ENCODE results near the gene TINAG.
"Not testable (repeated sequence)": the region's sequence is repeated elsewhere in the genome, so short reads cannot be mapped to it uniquely, and the experiment has no call there.

The TINAG gene

GRCh38 chr6:54310377-54311152 is 2.3 kb downstream of the TINAG start:
- no peak for FAIRE-seq
- DNase-seq (ENCODE audit: insufficient read length), result no peak
- no peak for TF ChIP-seq POLR2A (IDR thresholded peaks at IDR 0.05; ENCODE audit: low read depth, low read length)
- no peak for TF ChIP-seq TAF1 (IDR thresholded peaks at IDR 0.05; ENCODE audit: borderline replicate concordance, low read depth, low read length)
- no peak for TF ChIP-seq POLR2AphosphoS5 (IDR thresholded peaks at IDR 0.05; ENCODE audit: low read depth, low read length)

- TF ChIP-seq POLR2AphosphoS5 (IDR thresholded peaks at IDR 0.05; ENCODE audit: low read depth, low read length), result no peak
- TF ChIP-seq POLR2A (IDR thresholded peaks at IDR 0.05; ENCODE audit: low read depth, low read length), result no peak
- TF ChIP-seq TAF1 (IDR thresholded peaks at IDR 0.05; ENCODE audit: borderline replicate concordance, low read depth, low read length), result no peak
- DNase-seq (ENCODE audit: insufficient read length) (no peak), FAIRE-seq (no peak)
These were observed 7.4 kb downstream of the TINAG start for GRCh38 chr6:54315656-54316055.

GRCh38 chr6:54320871-54321270 is 12.6 kb downstream of the TINAG start:
- DNase-seq (ENCODE audit: insufficient read length), result no peak
- TF ChIP-seq TAF1 (IDR thresholded peaks at IDR 0.05; ENCODE audit: borderline replicate concordance, low read depth, low read length) (no peak), POLR2A (IDR thresholded peaks at IDR 0.05; ENCODE audit: low read depth, low read length) (no peak), POLR2AphosphoS5 (IDR thresholded peaks at IDR 0.05; ENCODE audit: low read depth, low read length) (no peak)
- no peak for FAIRE-seq

- TF ChIP-seq POLR2AphosphoS5 (IDR thresholded peaks at IDR 0.05; ENCODE audit: low read depth, low read length) (no peak), TAF1 (IDR thresholded peaks at IDR 0.05; ENCODE audit: borderline replicate concordance, low read depth, low read length) (no peak), POLR2A (IDR thresholded peaks at IDR 0.05; ENCODE audit: low read depth, low read length) (no peak)
- DNase-seq (ENCODE audit: insufficient read length) (no peak), FAIRE-seq (no peak)
These were observed 19.4 kb downstream of the TINAG start for GRCh38 chr6:54327631-54328030.

- not testable (repeated sequence) for FAIRE-seq
These were observed 23.3 kb downstream of the TINAG start for GRCh38 chr6:54331571-54331970.

GRCh38 chr6:54335871-54336270 is 27.6 kb downstream of the TINAG start:
- no peak for DNase-seq (ENCODE audit: insufficient read length)
- TF ChIP-seq POLR2A (IDR thresholded peaks at IDR 0.05; ENCODE audit: low read depth, low read length), result no peak
- no peak for TF ChIP-seq TAF1 (IDR thresholded peaks at IDR 0.05; ENCODE audit: borderline replicate concordance, low read depth, low read length)
- no peak for TF ChIP-seq POLR2AphosphoS5 (IDR thresholded peaks at IDR 0.05; ENCODE audit: low read depth, low read length)
- no peak for FAIRE-seq

More at GRCh38 chr6:54331571-54331970, 23.3 kb downstream of the TINAG start:
- not testable (repeated sequence) for DNase-seq (ENCODE audit: insufficient read length)

GRCh38 chr6:54353975-54354374 is 45.7 kb downstream of the TINAG start:
- FAIRE-seq (no peak), DNase-seq (ENCODE audit: insufficient read length) (no peak)
- no peak for TF ChIP-seq TAF1 (IDR thresholded peaks at IDR 0.05; ENCODE audit: borderline replicate concordance, low read depth, low read length)
- TF ChIP-seq POLR2A (IDR thresholded peaks at IDR 0.05; ENCODE audit: low read depth, low read length), result no peak
- no peak for TF ChIP-seq POLR2AphosphoS5 (IDR thresholded peaks at IDR 0.05; ENCODE audit: low read depth, low read length)

GRCh38 chr6:54354608-54355007 is 46.4 kb downstream of the TINAG start:
- no peak for DNase-seq (ENCODE audit: insufficient read length)
- FAIRE-seq, result no peak
- TF ChIP-seq POLR2A (IDR thresholded peaks at IDR 0.05; ENCODE audit: low read depth, low read length) (no peak), POLR2AphosphoS5 (IDR thresholded peaks at IDR 0.05; ENCODE audit: low read depth, low read length) (no peak), TAF1 (IDR thresholded peaks at IDR 0.05; ENCODE audit: borderline replicate concordance, low read depth, low read length) (no peak)

- TF ChIP-seq TAF1 (IDR thresholded peaks at IDR 0.05; ENCODE audit: borderline replicate concordance, low read depth, low read length) (no peak), POLR2AphosphoS5 (IDR thresholded peaks at IDR 0.05; ENCODE audit: low read depth, low read length) (no peak)
- DNase-seq (ENCODE audit: insufficient read length) (no peak), FAIRE-seq (no peak)
These were observed 48.9 kb downstream of the TINAG start for GRCh38 chr6:54357141-54357540.

GRCh38 chr6:54361188-54361587 is 52.9 kb downstream of the TINAG start:
- no peak for FAIRE-seq
- no peak for DNase-seq (ENCODE audit: insufficient read length)
- no peak for TF ChIP-seq POLR2A (IDR thresholded peaks at IDR 0.05; ENCODE audit: low read depth, low read length)
- TF ChIP-seq TAF1 (IDR thresholded peaks at IDR 0.05; ENCODE audit: borderline replicate concordance, low read depth, low read length), result no peak
- TF ChIP-seq POLR2AphosphoS5 (IDR thresholded peaks at IDR 0.05; ENCODE audit: low read depth, low read length), result no peak

GRCh38 chr6:54361734-54362133 is 53.5 kb downstream of the TINAG start:
- TF ChIP-seq POLR2A (IDR thresholded peaks at IDR 0.05; ENCODE audit: low read depth, low read length) (no peak), TAF1 (IDR thresholded peaks at IDR 0.05; ENCODE audit: borderline replicate concordance, low read depth, low read length) (no peak), POLR2AphosphoS5 (IDR thresholded peaks at IDR 0.05; ENCODE audit: low read depth, low read length) (no peak)
- FAIRE-seq, result no peak
- no peak for DNase-seq (ENCODE audit: insufficient read length)

- DNase-seq (ENCODE audit: insufficient read length) (no peak), FAIRE-seq (no peak)
- no peak for TF ChIP-seq TAF1 (IDR thresholded peaks at IDR 0.05; ENCODE audit: borderline replicate concordance, low read depth, low read length)
- TF ChIP-seq POLR2AphosphoS5 (IDR thresholded peaks at IDR 0.05; ENCODE audit: low read depth, low read length), result no peak
- no peak for TF ChIP-seq POLR2A (IDR thresholded peaks at IDR 0.05; ENCODE audit: low read depth, low read length)
These were observed 58.6 kb downstream of the TINAG start for GRCh38 chr6:54366667-54367327.

Data from GM12892 (cell line).